ENCODE results near the gene OPCML.

- TF ChIP-seq CTCF (IDR thresholded peaks at IDR 0.05; ENCODE audit: low read length) = no peak
- no peak for TF ChIP-seq EZH2phosphoT487 (IDR thresholded peaks at IDR 0.05; ENCODE audit: low read length)
- TF ChIP-seq EZH2 (optimal IDR thresholded peaks at IDR 0.05; ENCODE audit: low read depth, low read length) = no peak
These were observed 33.3 kb downstream of the OPCML start for GRCh38 chr11:133498969-133499368.
